Mesendoderm (in vitro differentiated cells): Measurements from ENCODE around the gene CBFA2T2.
"Not testable (repeated sequence)": the region's sequence is repeated elsewhere in the genome, so short reads cannot be mapped to it uniquely, and the experiment has no call there.

Source experiments
- DNase-seq: peaks from one replicate; pipeline ENCODE4 v3.0.0; 2013
- H2AK5ac ChIP-seq: 2 replicates; pipeline ENCODE4 v1.6.1; 2013; ENCODE audit warnings: low read length, inconsistent platforms
- H2BK120ac ChIP-seq: 2 replicates; pipeline ENCODE4 v1.6.1; 2013; ENCODE audit warnings: low read depth, mild to moderate bottlenecking, low read length, moderate library complexity, mixed read lengths
- H2BK15ac ChIP-seq: replicated peaks from 2 replicates; pipeline ENCODE4 v1.6.1; 2013; ENCODE audit warnings: low read depth, mild to moderate bottlenecking, moderate library complexity
- H2BK5ac ChIP-seq: 2 replicates; pipeline ENCODE4 v1.6.1; 2013; ENCODE audit warnings: low read length, inconsistent platforms
- H3K18ac ChIP-seq: 2 replicates; pipeline ENCODE4 v1.6.1; 2013; ENCODE audit warnings: mild to moderate bottlenecking, low read length, mixed read lengths
- H3K23ac ChIP-seq: one replicate; pipeline ENCODE4 v1.6.1; 2013; ENCODE audit warnings: low read length
- H3K27ac ChIP-seq: 2 replicates; pipeline ENCODE4 v1.5.1; 2013; ENCODE audit warnings: low read depth, mild to moderate bottlenecking, inconsistent platforms, low read length, moderate library complexity
- H3K27me3 ChIP-seq: 2 replicates; pipeline ENCODE4 v1.6.1; 2013; ENCODE audit warnings: low read length, control low read depth, mild to moderate bottlenecking, inconsistent platforms; ENCODE audit not compliant: insufficient read depth, poor library complexity
- H3K36me3 ChIP-seq: 2 replicates; pipeline ENCODE4 v1.6.1; 2013; ENCODE audit warnings: low read length, inconsistent platforms; ENCODE audit not compliant: control insufficient read depth, insufficient read depth
- H3K4ac ChIP-seq: one replicate; pipeline ENCODE4 v1.6.1; 2013; ENCODE audit warnings: low read depth, mild to moderate bottlenecking, low read length, moderate library complexity
- H3K4me1 ChIP-seq: 2 replicates; pipeline ENCODE4 v1.6.1; 2013; ENCODE audit warnings: low read depth, low read length, inconsistent platforms; ENCODE audit not compliant: control insufficient read depth
- H3K4me2 ChIP-seq: 2 replicates; pipeline ENCODE4 v1.6.1; 2013; ENCODE audit warnings: low read length
- H3K4me3 ChIP-seq: 2 replicates; pipeline ENCODE4 v1.5.1; 2013; ENCODE audit warnings: mild to moderate bottlenecking, low read length
- H3K56ac ChIP-seq: one replicate; pipeline ENCODE4 v1.6.1; 2013; ENCODE audit warnings: low read length
- H3K79me1 ChIP-seq: 2 replicates; pipeline ENCODE4 v1.6.1; 2013; ENCODE audit warnings: low read length, inconsistent platforms
- H3K79me2 ChIP-seq: 2 replicates; pipeline ENCODE4 v1.6.1; 2013; ENCODE audit warnings: mild to moderate bottlenecking, low read length; ENCODE audit not compliant: control insufficient read depth, insufficient read depth
- H3K9ac ChIP-seq: 2 replicates; pipeline ENCODE4 v1.6.1; 2013; ENCODE audit warnings: low read length, inconsistent platforms
- H4K5ac ChIP-seq: one replicate; pipeline ENCODE4 v1.6.1; 2013; ENCODE audit warnings: low read length
- H4K8ac ChIP-seq: one replicate; pipeline ENCODE4 v1.6.1; 2013; ENCODE audit warnings: low read depth, mild to moderate bottlenecking, control low read depth, low read length, moderate library complexity
- WGBS: extraction: QIAGEN DNeasy Blood & Tissue Kit; methylation state at CpG from one replicate; pipeline ENCODE4 v1.1.7; 2013; ENCODE audit warnings: low lambda C conversion rate, missing lambda C conversion rate; ENCODE audit not compliant: insufficient coverage; ENCODE audit errors: extremely low coverage; 5-methylcytosine and 5-hydroxymethylcytosine counted together

The CBFA2T2 gene

GRCh38 chr20:33507461-33507860, 17.6 kb downstream of the CBFA2T2 start:
- H3K79me2 ChIP-seq: peaks cover 2% of the 10 kb centered on the region
- no peak overlapping the region for H3K23ac ChIP-seq
- no peaks in the 10 kb centered on the region for H3K27me3 ChIP-seq
- no peak overlapping the region for H4K8ac ChIP-seq
- H3K4me2 ChIP-seq: no peak overlapping the region
- H3K4me1 ChIP-seq: no peaks in the 10 kb centered on the region
- peaks cover 1% of the 10 kb centered on the region for H3K79me1 ChIP-seq
- no CpG with 5 or more reads among the region's 3 CpGs for WGBS
- H3K27ac ChIP-seq: no peak overlapping the region
- DNase-seq: no peak
- H2AK5ac ChIP-seq: no peak overlapping the region
- no peak overlapping the region for H3K4me3 ChIP-seq
- H4K5ac ChIP-seq: no peak overlapping the region
- no peak overlapping the region for H3K56ac ChIP-seq
- no peak overlapping the region for H3K18ac ChIP-seq
- H2BK5ac ChIP-seq: no peak overlapping the region
- H2BK15ac ChIP-seq: no peak overlapping the region
- H3K36me3 ChIP-seq: no peaks in the 10 kb centered on the region
- no peak overlapping the region for H2BK120ac ChIP-seq
- H3K9ac ChIP-seq: no peak overlapping the region
- H3K4ac ChIP-seq: no peak overlapping the region

GRCh38 chr20:33508015-33508414, 18.1 kb downstream of the CBFA2T2 start:
- not testable (repeated sequence) for H3K4me1 ChIP-seq, H3K79me1 ChIP-seq, H3K4ac ChIP-seq, H3K36me3 ChIP-seq, DNase-seq, H2BK15ac ChIP-seq, H3K79me2 ChIP-seq, H4K5ac ChIP-seq, H3K23ac ChIP-seq, H2BK120ac ChIP-seq, H3K56ac ChIP-seq, H3K18ac ChIP-seq, H3K27ac ChIP-seq, H3K4me3 ChIP-seq, H4K8ac ChIP-seq, H3K4me2 ChIP-seq, H2AK5ac ChIP-seq, H3K9ac ChIP-seq, H3K27me3 ChIP-seq, H2BK5ac ChIP-seq
- WGBS: no CpG with 5 or more reads among the region's 7 CpGs

GRCh38 chr20:33509057-33509456, 19.2 kb downstream of the CBFA2T2 start:
- not testable (repeated sequence) for H3K4me3 ChIP-seq, H3K56ac ChIP-seq, H3K9ac ChIP-seq, H3K4me2 ChIP-seq, H3K23ac ChIP-seq, H2BK15ac ChIP-seq, H3K18ac ChIP-seq, H2BK120ac ChIP-seq, H3K4ac ChIP-seq, H3K36me3 ChIP-seq, H2BK5ac ChIP-seq, H2AK5ac ChIP-seq, H3K79me1 ChIP-seq, H3K27ac ChIP-seq, H3K4me1 ChIP-seq, H3K27me3 ChIP-seq, H4K8ac ChIP-seq, H4K5ac ChIP-seq, H3K79me2 ChIP-seq, DNase-seq
- no CpG with 5 or more reads among the region's 3 CpGs for WGBS

GRCh38 chr20:33511876-33512275, 22.0 kb downstream of the CBFA2T2 start:
- not testable (repeated sequence) for H3K79me2 ChIP-seq, H3K79me1 ChIP-seq, DNase-seq, H3K4me2 ChIP-seq, H3K27ac ChIP-seq, H3K18ac ChIP-seq, H2AK5ac ChIP-seq, H3K4me3 ChIP-seq, H3K4ac ChIP-seq, H3K23ac ChIP-seq, H2BK15ac ChIP-seq, H3K36me3 ChIP-seq, H2BK120ac ChIP-seq, H3K56ac ChIP-seq, H4K8ac ChIP-seq, H3K27me3 ChIP-seq, H3K9ac ChIP-seq, H4K5ac ChIP-seq, H3K4me1 ChIP-seq, H2BK5ac ChIP-seq
- no CpG with 5 or more reads among the region's 13 CpGs for WGBS

GRCh38 chr20:33515569-33516216, 25.8 kb downstream of the CBFA2T2 start:
- Histone ChIP-seq H3K56ac (no peak overlapping the region), H3K4me3 (no peak overlapping the region), H3K4me2 (no peak overlapping the region), H2BK15ac (no peak overlapping the region), H4K8ac (no peak overlapping the region), H3K4ac (no peak overlapping the region), H3K18ac (no peak overlapping the region), H2BK5ac (no peak overlapping the region), H3K79me1 (no peaks in the 10 kb centered on the region), H3K23ac (no peak overlapping the region), H3K27me3 (no peaks in the 10 kb centered on the region), H2BK120ac (no peak overlapping the region), H4K5ac (no peak overlapping the region), H3K4me1 (no peaks in the 10 kb centered on the region), H3K36me3 (no peaks in the 10 kb centered on the region), H2AK5ac (no peak overlapping the region), H3K79me2 (no peaks in the 10 kb centered on the region), H3K9ac (no peak overlapping the region), H3K27ac (no peak overlapping the region)
- peak; percentile 6 for DNase-seq
- no CpG with 5 or more reads among the region's 11 CpGs for WGBS

GRCh38 chr20:33516882-33517281, 27.0 kb downstream of the CBFA2T2 start:
- Histone ChIP-seq H3K23ac (no peak overlapping the region), H3K36me3 (no peaks in the 10 kb centered on the region), H2BK5ac (no peak overlapping the region), H2AK5ac (no peak overlapping the region), H3K9ac (no peak overlapping the region), H2BK120ac (no peak overlapping the region), H3K4me3 (no peak overlapping the region), H3K56ac (no peak overlapping the region), H3K79me2 (no peaks in the 10 kb centered on the region), H2BK15ac (peak overlapping the region; percentile 74), H4K5ac (no peak overlapping the region), H3K4me2 (no peak overlapping the region), H4K8ac (no peak overlapping the region), H3K79me1 (peaks cover 2% of the 10 kb centered on the region), H3K27me3 (no peaks in the 10 kb centered on the region), H3K27ac (no peak overlapping the region), H3K18ac (no peak overlapping the region), H3K4ac (no peak overlapping the region), H3K4me1 (no peaks in the 10 kb centered on the region)
- DNase-seq: peak; percentile 24
- whole genome bisulfite sequencing: no CpG with 5 or more reads among the region's 1 CpG
